Thyroid gland (tissue), 4 donors: ENCODE measurements around the gene NAPB. TPM values are rescaled to one million over a fixed set of nuclear protein-coding genes. Genes with fewer than 3 reads are reported as not detected.

Experiments used
- DNase-seq, 2 donors: peaks; one replicate each; pipeline ENCODE4 v3.0.0-alpha.2; 2019
- H3K27ac ChIP-seq, 3 donors: fragments of 200-600 bp; sonication (generic); 1 replicate in 2 of 3; 2 replicates in 1 of 3; pipeline ENCODE4 v1.5.1; 2016 to 2019; ENCODE audit warnings: mild to moderate bottlenecking in 1 of 3, moderate library complexity in 1 of 3
- H3K27me3 ChIP-seq: fragments of 200-600 bp; sonication (generic); one replicate; pipeline ENCODE4 v1.5.1; 2019
- H3K36me3 ChIP-seq, 2 donors: fragments of 200-600 bp; sonication (generic); one replicate each; pipeline ENCODE4 v1.5.1; 2016 to 2019
- H3K4me1 ChIP-seq, 2 donors: fragments of 200-600 bp; sonication (generic); one replicate each; pipeline ENCODE4 v1.5.1; 2017 to 2019
- H3K4me3 ChIP-seq, 3 donors: fragments of 200-600 bp; sonication (generic); replicated peaks in 1 of 3; 1 replicate in 2 of 3; 2 replicates in 1 of 3; pipeline ENCODE4 v1.5.1; 2016; ENCODE audit warnings: mild to moderate bottlenecking in 1 of 3
- H3K9me3 ChIP-seq: fragments of 200-600 bp; sonication (generic); one replicate; pipeline ENCODE4 v1.5.1; 2017
- POLR2A ChIP-seq, 2 donors: fragments of 450-650 bp; IDR thresholded peaks; one replicate each; pipeline ENCODE4 v1.6.1; 2017; ENCODE audit warnings: antibody characterized with exemption in 2 of 2, mild to moderate bottlenecking in 2 of 2, moderate library complexity in 1 of 2
- WGBS, 2 donors: methylation state at CpG; one replicate each; pipeline ENCODE4 v1.1.5; 2017; 5-methylcytosine and 5-hydroxymethylcytosine counted together
- intact Hi-C: fragments of 100-400 bp; cut with DNase I; formaldehyde crosslinking; loops from one replicate; pipeline ENCODE4 v1.15.1; 2023
- small RNA-seq: library from RNA; depleted of rRNA; stranded (forward); fragments of <200 nt; gene quantifications from one replicate; pipeline ENCODE3, GENCODE V24; 2016
- total RNA-seq, 4 donors: library from RNA; depleted of rRNA; stranded (reverse); fragments of >200 nt; gene quantifications; one replicate each; pipeline ENCODE4 v1.2.3, GENCODE V29; 2016
- TF ChIP-seq, protein P1 (sequence below), 6 experiments: fragments of 200-600 bp in 3 of 6; fragments of 450-650 bp in 3 of 6; sonication (generic) in 3 of 6; IDR thresholded peaks; one replicate each; pipeline ENCODE4 v1.5.1; 2016 to 2019; ENCODE audit warnings: antibody characterized with exemption in 6 of 6, mild to moderate bottlenecking in 2 of 6, inconsistent platforms in 1 of 6, moderate library complexity in 1 of 6

NAPB gene
- total RNA-seq, 4 donors from 2014 or later = 22.7 to 32.1 (median 26.9) TPM

DNA sequence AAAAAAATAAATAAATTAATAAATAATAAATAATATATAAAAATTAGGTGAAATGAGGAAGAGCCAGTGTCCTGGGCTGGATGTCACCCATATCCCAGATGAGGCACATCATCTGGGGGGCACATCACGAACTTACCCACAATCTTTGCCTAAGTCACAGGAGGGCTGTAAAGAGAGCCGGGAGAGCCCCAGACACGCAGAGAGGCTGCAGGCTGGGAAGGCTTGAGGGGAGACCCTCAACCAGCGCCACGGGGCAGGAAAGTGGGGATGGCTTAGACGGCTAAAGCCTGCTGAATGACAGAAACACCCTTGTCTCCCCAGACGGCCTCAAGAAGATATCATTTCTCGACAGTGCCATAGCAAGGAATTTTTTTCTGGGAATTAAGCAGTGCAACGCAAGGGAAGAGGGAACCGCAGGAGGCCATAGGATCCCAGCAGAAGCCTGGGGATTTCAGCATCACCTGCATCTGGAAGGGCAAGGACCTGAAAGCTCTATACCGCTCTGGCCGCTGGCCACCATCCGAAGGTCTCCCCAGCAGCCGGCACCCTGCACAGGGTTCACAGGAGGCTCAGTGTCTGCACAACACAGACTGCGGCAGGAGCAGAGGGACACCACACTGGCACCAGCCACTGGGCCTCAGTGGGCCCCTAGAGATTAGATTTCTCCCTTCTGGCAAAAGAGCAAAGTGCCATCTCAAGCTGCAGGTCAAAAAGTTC is 93.5 kb downstream of the NAPB start:
- WGBS, 2 donors = 90 to 95% methylated on average over 15 of the region's 15 CpGs
- no peaks in the 10 kb centered on the region for H3K27me3 ChIP-seq
- no peak overlapping the region for H3K27ac ChIP-seq
- H3K9me3 ChIP-seq = no peaks in the 10 kb centered on the region
- TF ChIP-seq POLR2A (IDR thresholded peaks at IDR 0.05) = no peak
- TF ChIP-seq, protein P1, sequence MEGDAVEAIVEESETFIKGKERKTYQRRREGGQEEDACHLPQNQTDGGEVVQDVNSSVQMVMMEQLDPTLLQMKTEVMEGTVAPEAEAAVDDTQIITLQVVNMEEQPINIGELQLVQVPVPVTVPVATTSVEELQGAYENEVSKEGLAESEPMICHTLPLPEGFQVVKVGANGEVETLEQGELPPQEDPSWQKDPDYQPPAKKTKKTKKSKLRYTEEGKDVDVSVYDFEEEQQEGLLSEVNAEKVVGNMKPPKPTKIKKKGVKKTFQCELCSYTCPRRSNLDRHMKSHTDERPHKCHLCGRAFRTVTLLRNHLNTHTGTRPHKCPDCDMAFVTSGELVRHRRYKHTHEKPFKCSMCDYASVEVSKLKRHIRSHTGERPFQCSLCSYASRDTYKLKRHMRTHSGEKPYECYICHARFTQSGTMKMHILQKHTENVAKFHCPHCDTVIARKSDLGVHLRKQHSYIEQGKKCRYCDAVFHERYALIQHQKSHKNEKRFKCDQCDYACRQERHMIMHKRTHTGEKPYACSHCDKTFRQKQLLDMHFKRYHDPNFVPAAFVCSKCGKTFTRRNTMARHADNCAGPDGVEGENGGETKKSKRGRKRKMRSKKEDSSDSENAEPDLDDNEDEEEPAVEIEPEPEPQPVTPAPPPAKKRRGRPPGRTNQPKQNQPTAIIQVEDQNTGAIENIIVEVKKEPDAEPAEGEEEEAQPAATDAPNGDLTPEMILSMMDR (IDR thresholded peaks at IDR 0.05) = no peak
- DNase-seq = no peak
- intact Hi-C loops = no loop called here
- H3K4me3 ChIP-seq = no peak overlapping the region
- H3K36me3 ChIP-seq = no peaks in the 10 kb centered on the region
- H3K4me1 ChIP-seq = no peaks in the 10 kb centered on the region

DNA sequence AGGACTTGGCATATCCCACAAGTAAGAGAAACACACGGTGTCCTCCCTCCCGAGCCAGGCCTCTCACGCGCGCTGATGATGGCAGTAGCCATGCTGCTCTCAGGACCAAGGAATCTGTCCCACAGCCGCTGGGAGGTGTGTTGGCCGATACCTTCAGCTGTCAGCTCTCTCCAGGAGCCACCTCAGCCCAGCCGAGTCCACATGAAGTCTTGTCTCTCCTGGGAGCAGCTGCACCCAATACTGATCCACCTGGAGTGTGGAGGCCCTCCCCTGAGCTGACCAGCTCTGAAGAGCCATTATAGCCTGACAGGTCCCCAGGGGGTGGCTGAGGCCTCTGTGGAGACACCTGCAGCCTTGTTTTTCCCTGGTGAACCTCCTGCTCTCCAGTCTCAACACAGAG is 94.5 kb downstream of the NAPB start:
- TF ChIP-seq POLR2A (IDR thresholded peaks at IDR 0.05) = no peak
- TF ChIP-seq, protein P1 (IDR thresholded peaks at IDR 0.05) = no peak
- WGBS, 2 donors = 88 to 89% methylated on average over 7 to 8 of the region's 8 CpGs
- no peak for DNase-seq
- Histone ChIP-seq H3K9me3 (no peaks in the 10 kb centered on the region), H3K27me3 (no peaks in the 10 kb centered on the region), H3K36me3 (no peaks in the 10 kb centered on the region), H3K27ac (no peak overlapping the region), H3K4me3 (no peak overlapping the region), H3K4me1 (no peaks in the 10 kb centered on the region)
- intact Hi-C loops = no loop called here

DNA sequence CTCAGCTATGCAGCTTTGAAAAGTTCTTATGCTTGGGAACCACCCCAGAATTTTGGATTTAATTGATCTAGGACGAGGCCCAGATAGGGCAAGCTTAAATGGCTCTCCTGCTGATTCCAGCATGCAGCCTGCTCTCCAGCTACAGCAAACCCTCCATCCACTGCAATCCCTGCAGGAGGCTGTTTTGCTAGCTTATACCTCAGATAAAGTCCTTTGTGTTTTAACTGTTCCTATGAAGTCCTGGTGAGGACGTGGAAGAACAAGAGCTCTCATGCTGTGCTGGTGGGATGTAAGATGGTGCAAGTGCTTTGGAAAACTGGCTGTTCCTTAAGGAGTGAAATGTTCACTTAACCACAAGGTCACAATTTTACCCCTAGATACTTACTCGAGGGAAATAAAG is 96.2 kb downstream of the NAPB start:
- intact Hi-C loops = no loop called here
- no peak for TF ChIP-seq POLR2A (IDR thresholded peaks at IDR 0.05)
- TF ChIP-seq, protein P1 (IDR thresholded peaks at IDR 0.05) = no peak
- WGBS, 2 donors = 77 to 87% methylated on average over 3 of the region's 3 CpGs

More for the DNA sequence above, 96.2 kb downstream of the NAPB start:
- Histone ChIP-seq H3K36me3 (no peaks in the 10 kb centered on the region), H3K27ac (no peak overlapping the region), H3K9me3 (no peaks in the 10 kb centered on the region), H3K27me3 (no peaks in the 10 kb centered on the region), H3K4me1 (no peaks in the 10 kb centered on the region), H3K4me3 (no peak overlapping the region)
- DNase-seq = no peak

Small RNAs within 50 kb of the gene (small RNA-seq; reads per million reads assigned to genes)
- gene RF00019 (not detected), gene RNA5SP479 (not detected)

Other genes with a start within 250 kb of the NAPB start
- gene NXT1, start 70.7 kb downstream of the NAPB start, total RNA-seq = 10 to 100 TPM; 27.2 to 50.8 (median 37.2) TPM
- gene GZF1, start 59.3 kb downstream of the NAPB start, total RNA-seq = 10 to 100 TPM; 13.8 to 29.0 (median 15.4) TPM
- not detected for gene CSTL1, start 18.2 kb upstream of the NAPB start, total RNA-seq
- gene CST11, start 31.4 kb upstream of the NAPB start, total RNA-seq = not detected
- not detected for gene CST8, start 69.6 kb upstream of the NAPB start, total RNA-seq
- 1 to 10 TPM in 1 of 4 donors, not detected in 3; 1.1 TPM for gene CST9L, start 147.0 kb upstream of the NAPB start, total RNA-seq
- not detected for gene CST9, start 184.4 kb upstream of the NAPB start, total RNA-seq
- gene CST3, start 216.5 kb upstream of the NAPB start, total RNA-seq = 1,000 to 10,000 TPM in 2 of 4 donors, 100 to 1,000 TPM in 2; 638 to 1,425 (median 898) TPM